HG03196 (cell line): ENCODE measurements around the gene RNF227.
A peak's percentile ranks its signal among the peaks of the same experiment; 100 is the strongest.
"Not testable (repeated sequence)": the region's sequence is repeated elsewhere in the genome, so short reads cannot be mapped to it uniquely, and the experiment has no call there.

Source experiments
- ATAC-seq: cut with Tn5 transposase; IDR thresholded peaks from one replicate; pipeline ENCODE4 v1.9.1; 2021; ENCODE audit not compliant: unreplicated experiment

RNF227 gene

DNA sequence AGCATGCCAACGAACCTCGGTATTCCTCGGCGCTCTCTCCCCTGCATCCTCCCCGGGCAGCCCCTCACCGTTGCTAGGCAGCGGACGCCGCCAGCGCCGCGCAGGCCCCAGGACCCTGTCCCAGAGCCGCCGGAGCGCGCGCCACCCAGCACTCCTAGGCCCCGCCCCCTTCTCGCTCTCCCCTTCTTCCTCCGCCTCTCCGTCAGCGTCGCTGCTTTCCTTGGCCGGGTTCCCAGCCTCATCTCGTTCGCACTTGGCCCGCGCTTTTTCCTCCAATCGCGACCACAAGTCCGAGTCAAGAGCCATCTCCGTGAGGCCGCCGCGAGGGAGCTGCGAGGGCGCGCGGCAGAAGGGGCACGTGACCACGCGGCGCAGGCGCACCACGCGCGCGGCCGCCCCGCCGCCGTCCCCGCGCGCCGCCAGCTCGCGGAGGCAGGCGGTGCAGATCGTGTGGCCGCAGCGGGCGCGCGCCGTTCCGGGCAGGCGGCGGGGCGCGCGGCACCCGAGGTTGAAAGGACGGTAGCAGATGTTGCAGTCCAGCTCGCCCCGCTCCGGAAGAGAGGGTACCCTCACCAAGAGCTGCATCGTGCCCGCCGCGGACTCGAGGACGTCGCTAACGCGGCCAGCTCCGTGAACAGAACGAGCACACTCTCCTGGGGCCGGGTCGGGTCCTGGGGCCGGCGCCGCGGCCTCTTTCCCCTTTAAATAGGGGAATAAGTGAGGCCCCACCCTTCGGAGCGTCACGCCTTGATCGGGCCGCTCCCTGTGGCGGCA, at the start of gene RNF227:
Gene RNF227 (minus strand): TSS at position 679 of the 774 bp plus-strand sequence. CDS start 94 bp downstream, at position 585.
- peak; percentile 70 for ATAC-seq

DNA sequence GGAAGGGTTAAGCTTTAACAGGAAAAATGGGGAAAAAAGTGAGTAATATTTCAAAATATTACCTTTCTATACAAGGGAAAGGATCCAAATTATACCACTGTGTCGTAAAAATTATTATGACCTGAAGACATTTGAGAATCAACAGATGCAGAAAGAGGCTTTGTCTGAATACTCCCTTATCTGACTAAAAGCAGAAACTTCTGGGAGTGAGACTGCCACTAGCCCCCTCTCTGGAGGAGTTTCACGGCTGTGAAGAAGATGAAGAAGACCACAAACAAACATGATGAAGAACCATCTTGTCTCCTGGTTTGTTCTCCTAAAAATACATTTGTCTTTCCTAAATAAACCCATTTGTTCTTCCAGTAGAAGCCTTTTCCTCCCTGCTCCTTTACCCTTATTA, 45.3 kb upstream of the RNF227 start:
- no peak for ATAC-seq

DNA sequence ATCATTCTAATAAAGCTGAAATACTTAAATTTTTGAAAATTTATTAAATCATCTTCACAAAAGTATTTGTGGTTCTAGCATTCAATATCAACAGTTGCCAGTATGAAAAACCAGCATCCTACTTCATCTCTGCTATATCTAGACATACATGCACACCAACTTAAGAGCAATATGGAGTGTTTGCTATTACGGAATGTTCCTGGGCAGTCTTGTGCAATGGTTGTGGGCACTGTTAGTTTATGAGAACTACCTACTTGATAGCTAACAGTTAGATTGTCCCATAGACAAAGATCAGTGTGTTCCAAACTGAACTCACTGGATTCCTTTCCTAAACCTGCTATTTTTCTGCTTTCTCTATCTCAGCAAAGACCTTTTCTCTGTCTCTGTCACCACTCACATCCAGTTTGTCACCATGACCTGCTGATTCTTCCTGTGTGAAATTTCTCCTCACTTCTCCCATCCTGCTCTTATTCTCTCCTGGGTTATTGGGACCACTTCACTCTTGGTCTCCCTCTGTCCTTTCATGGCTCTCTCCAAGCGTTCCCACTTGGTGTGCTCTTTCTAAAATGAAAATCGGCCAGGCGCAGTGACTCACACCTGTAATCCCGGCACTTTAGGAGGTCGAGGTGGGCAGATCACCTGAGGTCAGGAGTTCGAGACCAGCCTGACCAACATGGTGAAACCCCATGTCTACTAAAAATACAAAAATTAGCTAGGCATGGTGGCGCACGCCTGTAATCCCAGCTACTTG, 43.6 kb upstream of the RNF227 start:
- ATAC-seq, result no peak

DNA sequence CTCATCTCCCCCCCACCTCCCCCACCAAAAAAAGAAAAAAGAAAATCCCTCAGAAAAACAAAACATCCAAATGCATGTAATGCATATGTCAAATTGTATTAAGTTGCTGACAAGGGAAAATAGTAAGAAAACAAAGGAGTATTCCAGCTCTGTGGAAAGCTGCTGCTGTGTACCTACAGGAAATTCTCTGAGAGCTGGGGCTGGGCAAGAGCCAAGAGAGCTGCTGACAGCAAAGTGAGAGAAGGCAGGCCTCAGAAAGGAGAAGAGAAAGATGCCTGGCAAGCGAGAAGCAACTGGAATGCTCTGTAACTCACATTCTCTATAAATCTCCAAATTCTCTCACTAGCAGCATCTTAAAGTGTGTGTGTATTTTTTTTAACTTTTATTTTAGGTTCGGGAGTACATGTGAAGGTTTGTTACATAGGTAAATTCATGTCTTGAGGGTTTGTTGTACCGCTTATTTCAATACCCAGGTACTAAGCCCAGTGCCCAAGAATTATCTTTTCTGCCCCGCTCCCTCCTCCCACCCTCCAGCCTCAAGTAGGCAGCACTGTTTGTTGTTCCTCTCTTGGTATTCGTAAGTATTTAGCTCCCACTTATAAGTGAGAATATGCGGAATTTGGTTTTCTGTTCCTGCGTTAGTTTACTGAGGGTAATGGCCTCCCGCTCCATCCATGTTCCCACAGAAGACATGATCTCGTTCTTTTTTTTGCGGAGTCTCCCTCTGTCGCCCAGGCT, 40.3 kb upstream of the RNF227 start:
- no peak for ATAC-seq

DNA sequence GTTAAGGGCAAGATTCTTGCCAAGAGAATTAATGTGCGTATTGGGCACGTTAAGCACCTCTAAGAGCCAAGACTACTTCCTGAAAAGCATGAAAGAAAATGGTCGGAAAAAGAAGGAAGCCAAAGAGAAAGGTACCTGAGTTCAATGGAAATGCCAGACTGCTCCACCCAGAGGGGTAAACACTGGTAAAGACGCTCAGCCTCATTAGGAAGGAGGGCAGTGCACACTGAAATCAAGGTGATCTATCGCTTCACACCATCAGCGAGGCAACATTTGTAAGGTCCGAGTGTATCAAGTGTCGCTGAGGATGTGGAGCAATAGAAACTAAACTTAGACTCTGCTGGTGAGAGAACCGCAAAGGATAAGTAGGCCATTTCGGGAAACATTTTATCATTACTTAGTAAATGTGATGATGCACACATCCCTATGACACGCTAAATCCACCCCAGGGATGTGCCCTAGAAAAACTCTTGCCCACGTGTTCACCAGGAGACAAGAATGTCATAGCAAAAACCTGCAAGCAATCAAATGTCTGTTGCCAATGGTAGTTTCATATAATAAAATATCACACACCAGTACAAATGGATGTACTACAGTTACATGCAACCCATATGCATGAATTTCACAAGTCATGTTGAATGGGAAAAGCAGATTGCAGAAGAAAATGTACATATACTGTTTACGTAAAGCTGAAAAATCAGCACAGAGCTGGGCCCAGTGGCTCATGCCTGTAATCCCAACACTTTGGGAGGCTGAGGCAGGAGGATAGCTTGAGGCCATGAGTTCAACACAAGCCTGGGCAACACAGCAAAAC, 39.5 kb upstream of the RNF227 start:
- no peak for ATAC-seq

DNA sequence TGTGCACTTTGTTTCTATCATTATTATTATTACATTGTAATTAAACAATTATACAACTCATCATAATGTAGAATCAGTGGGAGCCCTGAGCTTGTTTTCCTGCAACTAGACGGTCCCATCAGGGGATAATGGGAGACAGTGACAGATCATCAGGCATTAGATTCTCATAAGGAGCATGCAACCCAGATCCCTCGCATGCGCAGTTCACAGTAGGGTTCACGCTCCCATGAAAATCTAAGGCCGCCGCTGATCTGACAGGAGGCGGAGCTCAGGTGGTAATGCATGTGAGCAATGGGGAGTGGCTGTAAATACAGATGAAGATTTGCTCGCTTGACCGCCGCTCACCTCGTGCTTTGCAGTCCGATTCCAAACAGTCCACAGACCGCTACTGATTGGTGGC, 37.2 kb upstream of the RNF227 start:
- ATAC-seq, result not testable (repeated sequence)

DNA sequence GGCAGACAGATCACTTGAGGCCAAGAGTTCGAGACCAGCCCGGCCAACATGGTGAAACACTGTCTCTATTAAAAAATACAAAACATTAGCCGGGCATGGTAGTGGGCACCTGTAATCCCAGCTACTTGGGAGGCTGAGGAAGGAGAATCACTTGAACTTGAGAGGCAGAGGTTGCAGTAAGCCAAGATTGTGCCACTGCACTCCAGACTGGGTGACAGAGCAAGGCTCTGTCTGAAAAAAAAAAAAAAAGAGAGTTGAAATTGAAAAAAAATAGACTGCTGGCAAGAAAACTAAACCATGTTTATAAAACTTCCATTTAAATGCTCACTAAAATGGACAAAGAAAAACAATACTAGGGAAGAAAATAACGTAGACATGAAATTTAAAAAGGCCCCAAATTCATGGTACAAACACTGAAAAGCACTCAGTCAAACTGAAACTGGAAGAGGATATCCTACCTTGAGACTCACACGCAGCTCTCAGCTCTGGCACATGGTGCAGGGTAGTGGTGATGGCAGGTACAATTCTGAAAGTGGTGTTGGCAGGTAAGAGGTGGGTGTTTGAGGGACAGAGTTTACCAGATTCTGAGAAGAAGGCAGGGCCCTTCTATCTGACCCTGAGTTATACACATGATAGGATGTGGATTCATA, 35.2 kb upstream of the RNF227 start:
- peak; percentile 66 for ATAC-seq

DNA sequence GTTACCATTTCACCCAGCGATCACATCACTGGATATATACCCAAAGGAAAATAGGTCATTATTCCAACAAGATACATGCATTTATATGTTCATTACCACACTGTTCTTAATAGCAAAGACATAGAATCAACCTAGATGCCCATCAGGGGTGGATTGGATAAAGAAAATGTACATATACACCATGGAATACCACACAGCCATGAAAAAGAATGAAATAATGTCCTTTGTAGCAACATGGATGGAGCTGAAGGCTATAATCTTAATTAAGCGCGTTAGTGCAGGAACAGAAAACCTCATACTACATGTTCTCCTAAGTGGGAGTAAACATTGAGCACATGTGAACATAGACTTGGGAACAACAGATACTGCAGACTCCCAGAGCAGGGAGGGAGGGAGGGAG, 34.5 kb upstream of the RNF227 start:
- ATAC-seq, result no peak

DNA sequence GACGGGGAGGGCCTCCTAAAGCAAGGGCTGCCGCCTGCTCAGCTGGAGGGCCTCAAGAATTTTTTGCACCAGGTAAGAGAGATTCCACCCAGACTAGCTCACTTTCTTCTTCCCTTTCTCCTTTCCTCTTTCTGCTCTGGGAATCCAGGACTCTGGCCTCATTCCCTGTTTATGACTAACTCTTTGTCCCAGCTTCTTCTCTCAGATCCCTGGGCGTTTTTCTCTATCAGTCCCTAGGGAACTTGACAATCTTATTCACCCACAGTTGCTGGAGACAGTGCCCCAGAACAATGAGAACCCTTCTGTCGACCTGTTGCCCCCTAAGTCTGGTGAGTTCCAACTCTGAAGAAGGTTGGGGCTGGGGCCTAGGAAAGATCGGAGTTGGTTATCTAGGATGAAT, 31.6 kb upstream of the RNF227 start:
- no peak for ATAC-seq

DNA sequence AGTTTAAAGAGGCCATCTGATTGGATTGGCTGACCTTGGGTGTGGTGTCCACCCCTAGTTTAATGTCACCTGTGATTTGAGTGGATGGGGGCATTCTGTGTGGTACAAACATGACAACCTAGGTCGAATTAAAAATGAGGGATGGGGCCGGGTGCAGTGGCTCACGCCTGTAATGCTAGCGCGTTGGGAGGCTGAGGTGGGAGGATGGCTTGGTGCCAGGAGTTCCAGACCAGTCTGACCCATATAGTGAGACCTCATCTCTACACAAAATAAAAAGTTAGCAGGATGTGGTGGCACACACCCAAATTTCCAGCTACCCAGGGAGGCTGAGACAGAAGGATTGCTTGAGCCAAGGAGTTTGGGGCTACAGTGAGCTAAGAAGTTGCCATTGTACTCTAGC, 30.4 kb upstream of the RNF227 start:
- ATAC-seq, result no peak

DNA sequence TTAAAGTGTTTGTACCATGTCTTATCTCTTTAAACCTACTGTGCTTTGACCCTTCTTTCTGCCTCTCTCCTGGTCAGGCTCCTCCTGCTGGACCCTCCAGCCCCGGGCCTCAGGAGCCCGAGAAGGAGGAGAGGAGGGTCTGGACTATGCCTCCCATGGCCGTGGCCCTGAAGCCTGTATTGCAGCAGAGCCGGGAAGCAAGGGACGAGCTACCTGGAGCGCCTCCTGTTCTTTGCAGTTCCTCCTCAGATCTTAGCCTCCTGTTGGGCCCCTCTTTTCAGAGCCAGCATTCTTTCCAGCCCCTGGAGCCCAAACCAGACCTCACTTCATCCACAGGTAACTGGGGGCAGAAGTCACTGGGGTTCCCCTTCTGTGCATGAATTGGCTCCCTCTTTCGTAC, 29.6 kb upstream of the RNF227 start:
- no peak for ATAC-seq

DNA sequence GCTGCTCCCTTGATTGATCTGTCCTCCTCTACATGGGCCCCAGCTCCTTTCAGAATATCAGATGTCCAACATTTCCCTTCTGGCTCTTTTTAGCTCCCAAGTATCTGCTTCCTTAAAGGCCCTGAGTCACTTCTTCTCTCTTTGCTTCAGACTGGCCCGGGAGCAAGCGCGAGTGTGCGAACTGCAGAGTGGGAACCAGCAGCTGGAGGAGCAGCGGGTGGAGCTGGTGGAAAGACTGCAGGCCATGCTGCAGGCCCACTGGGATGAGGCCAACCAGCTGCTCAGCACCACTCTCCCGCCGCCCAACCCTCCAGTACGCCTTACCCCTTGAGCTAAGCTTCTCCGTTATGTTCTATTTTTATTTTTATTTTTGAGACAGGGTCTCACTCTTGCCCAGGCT, 28.2 kb upstream of the RNF227 start:
- no peak for ATAC-seq

DNA sequence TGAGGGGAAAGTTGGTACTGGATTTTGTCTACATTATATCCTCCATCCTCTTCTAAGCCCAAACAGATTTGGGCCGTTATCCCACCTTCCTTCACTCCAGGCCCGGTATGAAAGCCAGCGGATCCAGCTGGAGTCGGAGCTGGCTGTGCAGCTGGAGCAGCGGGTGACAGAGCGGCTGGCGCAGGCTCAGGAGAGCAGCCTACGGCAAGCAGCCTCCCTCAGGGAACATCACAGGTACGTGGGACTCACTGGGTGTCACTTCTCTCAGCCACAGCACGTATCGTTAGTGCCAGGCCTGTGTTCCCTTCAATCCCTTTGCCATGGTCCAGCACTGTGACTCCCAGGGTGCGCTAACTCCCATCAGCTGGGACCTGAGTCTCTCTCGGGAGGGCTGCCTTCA, 27.2 kb upstream of the RNF227 start:
- no peak for ATAC-seq

DNA sequence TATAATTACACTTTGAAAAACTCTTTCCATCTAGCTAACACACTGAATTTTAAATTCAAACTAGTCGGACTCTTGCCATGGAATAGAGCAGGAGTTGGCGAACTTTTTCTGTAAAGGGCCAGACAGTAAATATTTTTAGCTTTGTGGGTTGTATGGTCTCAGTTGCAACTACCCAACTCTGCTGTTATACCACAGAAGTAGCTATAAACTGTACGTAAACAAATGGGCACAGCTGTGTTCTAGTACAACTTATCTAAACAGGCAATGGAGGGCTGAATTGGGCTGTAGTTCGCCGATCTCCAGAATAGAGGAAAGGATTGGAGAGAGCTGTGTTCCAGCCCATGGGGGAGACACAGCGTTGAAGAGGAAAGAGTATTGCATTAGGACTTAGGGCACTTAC, 24.7 kb upstream of the RNF227 start:
- ATAC-seq, result no peak

DNA sequence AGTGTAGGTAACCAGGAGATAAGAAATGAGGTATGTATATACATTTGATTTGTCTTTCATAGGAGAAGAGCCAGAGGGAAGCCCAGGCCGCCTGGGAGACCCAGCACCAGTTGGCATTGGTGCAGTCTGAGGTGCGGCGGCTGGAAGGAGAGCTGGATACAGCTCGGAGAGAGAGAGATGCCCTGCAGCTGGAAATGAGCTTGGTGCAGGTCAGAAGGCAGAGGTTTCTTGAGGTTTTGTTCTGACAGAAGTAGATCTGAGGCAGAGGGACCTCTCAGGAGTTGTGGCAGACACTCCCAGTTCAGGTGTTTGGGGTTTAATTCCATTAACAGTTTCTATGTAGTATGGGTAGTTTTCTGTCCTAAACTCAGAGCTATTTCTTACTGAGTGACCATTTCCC, 23.9 kb upstream of the RNF227 start:
- no peak for ATAC-seq

DNA sequence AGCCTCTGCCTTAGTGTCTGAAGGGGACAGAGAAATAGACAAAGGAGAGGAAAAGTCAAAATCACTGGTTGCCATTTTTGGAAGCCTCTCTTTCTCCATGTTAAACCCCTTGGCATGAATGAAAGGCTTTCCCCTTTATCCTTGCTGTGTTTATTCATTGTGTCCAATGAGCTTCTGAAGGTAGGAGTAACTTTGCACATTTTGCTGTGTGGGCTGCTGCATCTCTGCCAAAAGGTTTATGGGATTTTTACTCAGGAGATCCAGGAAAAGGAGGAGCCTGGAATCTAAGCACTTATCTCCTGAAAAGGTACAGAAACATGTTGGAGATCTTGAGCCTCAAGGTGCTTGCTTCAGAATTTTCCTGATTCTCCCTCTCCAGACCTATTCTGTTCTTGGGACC, 19.8 kb upstream of the RNF227 start:
- ATAC-seq, result no peak

DNA sequence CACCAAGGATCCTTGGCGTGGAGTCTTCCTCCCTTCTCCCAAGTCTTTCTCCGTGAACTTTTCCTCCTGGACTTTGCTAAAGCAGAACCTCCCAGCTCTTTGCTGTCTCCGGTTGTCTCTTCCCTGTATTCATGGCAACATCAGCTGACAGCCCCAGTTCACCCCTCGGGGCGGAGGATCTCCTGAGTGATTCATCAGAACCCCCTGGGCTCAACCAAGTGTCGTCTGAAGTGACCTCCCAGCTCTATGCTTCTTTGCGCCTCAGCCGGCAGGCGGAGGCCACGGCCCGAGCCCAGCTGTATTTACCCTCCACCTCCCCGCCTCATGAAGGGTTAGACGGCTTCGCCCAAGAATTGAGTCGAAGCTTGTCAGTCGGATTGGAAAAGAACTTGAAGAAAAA, 16.9 kb upstream of the RNF227 start:
- no peak for ATAC-seq

DNA sequence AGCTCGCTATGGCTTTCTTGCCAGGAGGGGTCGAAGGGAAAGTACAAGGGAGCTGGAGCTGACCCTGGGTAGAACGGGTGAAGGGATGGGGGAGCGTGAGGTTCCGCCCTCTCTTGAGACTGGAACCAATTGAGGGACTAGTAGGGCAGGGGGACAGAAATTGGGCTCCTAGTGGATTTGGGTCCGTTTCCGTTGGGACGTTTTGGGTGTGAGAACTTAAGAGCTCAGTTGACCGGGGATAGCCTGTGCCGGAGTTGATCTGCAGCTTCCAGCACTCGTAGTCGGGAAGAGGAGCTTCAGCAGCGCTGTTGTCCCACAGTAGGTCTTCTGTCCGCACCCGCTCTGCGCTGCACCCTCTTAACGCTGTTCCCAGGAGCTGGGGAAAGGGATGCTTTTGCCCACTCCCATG, 16.4 kb upstream of the RNF227 start:
- no peak for ATAC-seq

DNA sequence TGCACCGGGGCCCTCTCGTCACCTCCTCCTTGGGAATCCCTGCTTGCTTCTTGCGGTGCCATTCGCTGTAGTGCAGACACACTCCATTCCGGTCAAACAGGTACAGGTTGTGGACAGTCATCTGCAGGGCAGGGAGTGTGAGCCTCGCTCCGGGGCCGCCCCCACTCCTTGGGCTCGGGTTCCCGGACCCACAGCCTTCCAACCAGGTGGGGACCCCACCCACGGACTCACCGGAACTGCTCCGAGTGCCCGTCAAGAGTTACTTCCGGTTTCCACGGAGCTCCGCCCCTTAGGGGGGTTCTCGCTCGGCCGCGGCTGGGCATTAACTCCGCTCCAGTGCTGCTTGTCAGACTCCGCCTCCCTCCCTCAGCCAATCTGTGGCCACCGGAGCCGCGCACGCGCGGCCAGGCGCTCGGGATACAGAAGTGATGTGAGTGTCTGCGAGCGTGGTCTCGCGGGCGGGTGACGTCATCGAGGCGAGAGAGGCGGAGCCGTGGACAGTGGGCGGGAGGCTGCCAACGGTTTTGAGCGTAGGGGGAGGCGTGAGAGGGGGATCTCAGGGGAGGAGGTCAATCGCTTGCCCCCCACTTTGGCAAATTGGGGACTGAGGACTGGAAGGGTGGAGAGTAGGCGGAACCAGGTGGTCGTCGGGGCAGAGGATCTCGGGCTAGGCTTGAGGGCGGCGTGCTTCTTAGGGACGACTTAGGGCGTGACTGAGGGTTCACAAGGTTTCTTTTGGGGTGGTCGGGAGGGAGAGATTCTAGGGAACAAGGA, 15.8 kb upstream of the RNF227 start, which contains the start of the genes CNTROB and TRAPPC1:
Gene CNTROB (plus strand): TSS at position 498 of the 774 bp plus-strand sequence. CDS start 874 bp downstream, outside the sequence.
Gene TRAPPC1 (minus strand): TSS at position 238 of the 774 bp plus-strand sequence. CDS start 117 bp downstream, at position 121.
- peak; percentile 84 for ATAC-seq
